Transverse colon (tissue), 4 donors: ENCODE results near the gene MPRIP. TPM values are rescaled to one million over a fixed set of nuclear protein-coding genes. Genes with fewer than 3 reads are reported as not detected.
A peak's percentile ranks its signal among the peaks of the same experiment; 100 is the strongest.

Experiments used
- DNase-seq: peaks from one replicate; pipeline ENCODE4 v3.0.0-alpha.2; 2019
- H3K27ac ChIP-seq, 4 donors: fragments of 200-600 bp; sonication (generic); 2 replicates each; pipeline ENCODE4 v1.5.1; 2016 to 2018; ENCODE audit warnings: inconsistent platforms in 4 of 4
- H3K27me3 ChIP-seq: fragments of 200-600 bp; sonication (generic); 2 replicates; pipeline ENCODE4 v1.5.1; 2017; ENCODE audit warnings: inconsistent platforms
- H3K36me3 ChIP-seq, 4 donors: fragments of 200-600 bp; sonication (generic); 2 replicates each; pipeline ENCODE4 v1.5.1; 2017 to 2019; ENCODE audit warnings: inconsistent platforms in 4 of 4
- H3K4me1 ChIP-seq, 4 donors: fragments of 200-600 bp; sonication (generic); 2 replicates each; pipeline ENCODE4 v1.5.1; 2017 to 2020; ENCODE audit warnings: inconsistent platforms in 4 of 4
- H3K4me3 ChIP-seq, 4 donors: fragments of 200-600 bp; sonication (generic); 1 replicate in 1 of 4; 2 replicates in 3 of 4; pipeline versions ENCODE4 v1.5.1 to v1.6.1; 2017 to 2019; ENCODE audit warnings: inconsistent platforms in 4 of 4
- H3K9me3 ChIP-seq, 2 donors: fragments of 200-600 bp; sonication (generic); 2 replicates each; pipeline ENCODE4 v1.5.1; 2017 to 2019; ENCODE audit warnings: inconsistent platforms in 2 of 2
- EP300 ChIP-seq: sonication (generic); formaldehyde crosslinking; IDR thresholded peaks from one replicate; pipeline ENCODE4 v1.6.1; 2017; ENCODE audit warnings: antibody characterized with exemption, low read depth
- POLR2A ChIP-seq: fragments of 450-650 bp; IDR thresholded peaks from one replicate; pipeline ENCODE4 v1.6.1; 2016; ENCODE audit warnings: antibody characterized with exemption, mild to moderate bottlenecking, moderate library complexity
- POLR2AphosphoS5 ChIP-seq, 3 donors: sonication (generic); formaldehyde crosslinking; IDR thresholded peaks; one replicate each; pipeline ENCODE4 v1.6.1; 2016; ENCODE audit warnings: antibody characterized with exemption in 3 of 3
- WGBS, 2 donors: methylation state at CpG; one replicate each; pipeline ENCODE4 v1.1.5; 2018; ENCODE audit warnings: low coverage in 1 of 2; 5-methylcytosine and 5-hydroxymethylcytosine counted together
- in situ Hi-C, 4 donors: fragments of 200-750 bp; cut with MboI; loops; one replicate each; pipeline versions ENCODE4 v1.15.0 to v1.15.1; 2017; ENCODE audit warnings: low sequenced_read_pairs in 3 of 4, low pct_ligation_motif_present in 1 of 4, low pct_unique_long_range_greater_than_20kb in 1 of 4
- intact Hi-C: fragments of 100-400 bp; cut with DNase I; formaldehyde crosslinking; loops from one replicate; pipeline ENCODE4 v1.15.1; 2023; ENCODE audit warnings: low total_unique reads
- total RNA-seq, 4 donors: library from RNA; depleted of rRNA; stranded (reverse); fragments of >200 nt; gene quantifications; one replicate each; pipeline ENCODE4 v1.1.0, GENCODE V29; 2016
- TF ChIP-seq, protein P1 (sequence below), 5 experiments: fragments of 200-600 bp in 3 of 5; fragments of 450-650 bp in 2 of 5; sonication (generic) in 3 of 5; IDR thresholded peaks; 1 replicate in 2 of 5; 2 replicates in 3 of 5; pipeline ENCODE4 v1.5.1; 2016 to 2017; ENCODE audit warnings: antibody characterized with exemption in 5 of 5, inconsistent platforms in 3 of 5, mild to moderate bottlenecking in 2 of 5, moderate library complexity in 1 of 5

The MPRIP gene
- total RNA-seq, 4 donors from 2014 or later = 124 to 368 (median 158) TPM

DNA sequence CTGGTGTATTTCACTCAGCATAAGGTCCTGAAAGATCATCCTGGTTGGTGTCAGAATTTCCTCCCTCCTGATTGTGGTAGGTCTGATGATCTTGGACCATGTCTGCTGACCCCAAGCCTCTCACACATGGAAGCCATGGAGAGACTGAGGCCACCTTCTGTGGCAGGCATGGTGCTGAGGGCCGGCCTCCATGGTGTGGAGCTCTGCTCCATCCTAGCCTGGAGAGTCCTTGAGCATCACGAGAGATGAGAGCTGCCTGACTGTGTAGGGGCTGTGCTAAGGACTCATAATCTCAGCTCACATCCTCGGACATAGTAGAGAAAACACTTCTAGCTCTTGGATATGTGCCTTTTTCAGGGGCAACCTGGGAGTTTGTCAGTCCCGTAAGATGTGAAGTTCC, 40.6 kb downstream of the MPRIP start:
- no peak for DNase-seq
- peaks cover 25 to 42% (median 31%) of the 10 kb centered on the region in 4 donors for H3K4me1 ChIP-seq
- H3K36me3 ChIP-seq = no peaks in the 10 kb centered on the region
- H3K4me3 ChIP-seq = no peak overlapping the region
- no peaks in the 10 kb centered on the region for H3K27me3 ChIP-seq
- intact Hi-C loops (no loop called here), in situ Hi-C loops (no loop called here)
- H3K9me3 ChIP-seq = no peaks in the 10 kb centered on the region
- TF ChIP-seq POLR2AphosphoS5 (IDR thresholded peaks at IDR 0.05) = no peak
- TF ChIP-seq, protein P1, sequence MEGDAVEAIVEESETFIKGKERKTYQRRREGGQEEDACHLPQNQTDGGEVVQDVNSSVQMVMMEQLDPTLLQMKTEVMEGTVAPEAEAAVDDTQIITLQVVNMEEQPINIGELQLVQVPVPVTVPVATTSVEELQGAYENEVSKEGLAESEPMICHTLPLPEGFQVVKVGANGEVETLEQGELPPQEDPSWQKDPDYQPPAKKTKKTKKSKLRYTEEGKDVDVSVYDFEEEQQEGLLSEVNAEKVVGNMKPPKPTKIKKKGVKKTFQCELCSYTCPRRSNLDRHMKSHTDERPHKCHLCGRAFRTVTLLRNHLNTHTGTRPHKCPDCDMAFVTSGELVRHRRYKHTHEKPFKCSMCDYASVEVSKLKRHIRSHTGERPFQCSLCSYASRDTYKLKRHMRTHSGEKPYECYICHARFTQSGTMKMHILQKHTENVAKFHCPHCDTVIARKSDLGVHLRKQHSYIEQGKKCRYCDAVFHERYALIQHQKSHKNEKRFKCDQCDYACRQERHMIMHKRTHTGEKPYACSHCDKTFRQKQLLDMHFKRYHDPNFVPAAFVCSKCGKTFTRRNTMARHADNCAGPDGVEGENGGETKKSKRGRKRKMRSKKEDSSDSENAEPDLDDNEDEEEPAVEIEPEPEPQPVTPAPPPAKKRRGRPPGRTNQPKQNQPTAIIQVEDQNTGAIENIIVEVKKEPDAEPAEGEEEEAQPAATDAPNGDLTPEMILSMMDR (IDR thresholded peaks at IDR 0.05) = no peak
- no peak for TF ChIP-seq EP300
- TF ChIP-seq POLR2A = no peak
- no peak overlapping the region for H3K27ac ChIP-seq
- WGBS, 2 donors = 80 to 81% methylated on average over 1 to 4 of the region's 4 CpGs

- Histone ChIP-seq H3K36me3 (no peaks in the 10 kb centered on the region), H3K27me3 (no peaks in the 10 kb centered on the region), H3K4me3 (no peak overlapping the region), H3K27ac (no peak overlapping the region), H3K9me3 (no peaks in the 10 kb centered on the region), H3K4me1 (peaks cover 10 to 27% (median 16%) of the 10 kb centered on the region in 4 donors)
- intact Hi-C loops = no loop called here
- WGBS, 2 donors = 91% methylated on average over 9 of the region's 9 CpGs; no CpG with 5 or more reads in 1 of the 2 donors
- TF ChIP-seq EP300 = no peak
- TF ChIP-seq, protein P1 (IDR thresholded peaks at IDR 0.05) = no peak
- no peak for TF ChIP-seq POLR2A
- no peak for TF ChIP-seq POLR2AphosphoS5 (IDR thresholded peaks at IDR 0.05)
- in situ Hi-C loops = no loop called here
- no peak for DNase-seq
Observed at GRCh38 chr17:17084317-17084835, 42.1 kb downstream of the MPRIP start.

DNA sequence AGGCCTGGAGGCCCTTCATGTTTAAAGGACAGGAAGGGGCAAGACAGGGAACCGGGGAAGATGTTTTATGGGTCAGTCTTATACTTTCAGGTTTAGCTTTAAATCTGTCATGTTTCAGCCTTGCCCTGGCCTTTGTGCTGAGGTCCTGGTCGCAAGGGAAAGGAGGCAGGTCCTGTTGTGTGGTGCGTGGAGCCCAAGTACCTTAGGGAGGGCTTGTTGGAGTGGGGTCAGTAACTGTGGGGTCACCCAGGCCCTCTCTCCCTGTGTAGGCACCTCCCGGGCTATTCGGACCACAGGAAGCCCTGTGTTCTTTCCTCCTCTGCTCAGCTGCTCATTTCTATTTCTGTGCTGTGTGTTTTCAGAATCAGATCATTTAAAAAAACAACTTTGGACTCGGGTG, 42.7 kb downstream of the MPRIP start:
- DNase-seq = peak; percentile 3
- Histone ChIP-seq H3K4me1 (peaks cover 9 to 24% (median 11%) of the 10 kb centered on the region in 4 donors), H3K36me3 (no peaks in the 10 kb centered on the region), H3K4me3 (no peak overlapping the region), H3K27me3 (no peaks in the 10 kb centered on the region), H3K27ac (no peak overlapping the region), H3K9me3 (no peaks in the 10 kb centered on the region)
- TF ChIP-seq POLR2AphosphoS5 (IDR thresholded peaks at IDR 0.05) (no peak), POLR2A (no peak), EP300 (no peak)
- TF ChIP-seq, protein P1 (IDR thresholded peaks at IDR 0.05) = no peak
- in situ Hi-C loops (no loop called here), intact Hi-C loops (no loop called here)
- WGBS, 2 donors = 89% methylated on average over 6 of the region's 6 CpGs; no CpG with 5 or more reads in 1 of the 2 donors

- peaks cover 0 to 24% (median 15%) of the 10 kb centered on the region in 4 donors for H3K4me1 ChIP-seq
- in situ Hi-C loops (no loop called here), intact Hi-C loops (no loop called here)
- no peaks in the 10 kb centered on the region for H3K27me3 ChIP-seq
- no peak overlapping the region for H3K27ac ChIP-seq
- DNase-seq = peak; percentile 4
- WGBS, 2 donors = 96 to 100% methylated on average over 1 to 6 of the region's 6 CpGs
- no peaks in the 10 kb centered on the region for H3K36me3 ChIP-seq
- no peaks in the 10 kb centered on the region for H3K9me3 ChIP-seq
- H3K4me3 ChIP-seq = no peak overlapping the region
- no peak for TF ChIP-seq POLR2AphosphoS5 (IDR thresholded peaks at IDR 0.05)
- no peak for TF ChIP-seq POLR2A
- no peak for TF ChIP-seq EP300
- TF ChIP-seq, protein P1 (IDR thresholded peaks at IDR 0.05) = no peak
Observed at GRCh38 chr17:17086585-17086984, 44.3 kb downstream of the MPRIP start.
